ENCODE results near the gene CMSS1.

CMSS1 gene

DNA sequence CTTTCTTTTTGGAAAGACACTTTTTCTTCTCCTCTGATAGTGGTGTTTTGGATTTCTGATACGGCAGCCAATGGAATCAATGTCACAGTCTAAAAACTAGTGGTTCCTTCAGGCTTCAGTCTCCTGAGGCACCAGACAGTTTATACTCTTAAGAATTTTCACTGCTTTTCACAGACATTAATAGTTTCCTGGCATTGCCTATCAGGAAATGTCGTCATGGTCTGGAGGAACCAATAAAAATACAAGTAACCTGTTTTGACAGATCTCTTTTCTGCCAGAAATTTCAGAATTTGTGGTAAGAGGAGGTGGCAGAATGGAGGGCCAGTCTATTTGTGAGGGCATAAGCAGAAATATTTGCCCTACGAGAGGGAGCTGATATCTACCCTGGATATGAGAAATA, 251.8 kb downstream of the CMSS1 start:
- no peak overlapping the region for H3K27ac ChIP-seq
- no peak for DNase-seq (ENCODE audit: low read depth, low spot score)

DNA sequence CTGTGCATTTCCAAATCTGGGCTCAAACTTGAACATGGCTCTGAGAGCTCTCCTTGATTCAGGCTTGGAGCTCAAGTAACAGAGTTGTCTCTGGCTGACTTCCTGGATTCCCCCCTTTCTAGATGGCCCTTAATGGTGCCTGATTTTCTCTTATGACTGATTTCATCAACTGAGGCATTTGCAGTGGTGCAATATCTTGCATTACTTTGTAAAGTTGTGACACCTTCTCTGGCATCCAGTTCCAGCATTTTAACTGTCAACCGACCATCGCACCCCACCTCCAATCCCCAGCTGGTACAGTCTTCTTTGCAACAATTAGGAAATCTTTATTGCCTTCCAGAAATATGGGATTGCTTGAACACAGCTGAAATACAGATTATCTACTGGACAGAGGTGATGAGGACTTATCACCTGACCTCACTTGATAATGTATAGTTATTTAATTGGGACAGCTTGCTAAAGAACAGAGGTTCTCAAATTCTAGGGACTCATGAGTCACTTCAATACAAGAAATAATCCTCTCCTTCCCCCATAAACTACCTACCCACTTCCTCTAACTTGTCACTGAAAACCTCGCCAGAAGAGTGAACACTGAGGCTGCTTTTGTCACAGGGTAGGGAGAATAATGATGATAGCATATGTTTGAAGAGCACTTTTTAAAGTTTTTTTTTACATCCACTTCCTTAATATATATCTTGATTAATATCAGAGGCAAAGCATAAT, 254.8 kb downstream of the CMSS1 start:
- DNase-seq (ENCODE audit: low read depth, low spot score), result no peak
- H3K27ac ChIP-seq, result no peak overlapping the region

DNA sequence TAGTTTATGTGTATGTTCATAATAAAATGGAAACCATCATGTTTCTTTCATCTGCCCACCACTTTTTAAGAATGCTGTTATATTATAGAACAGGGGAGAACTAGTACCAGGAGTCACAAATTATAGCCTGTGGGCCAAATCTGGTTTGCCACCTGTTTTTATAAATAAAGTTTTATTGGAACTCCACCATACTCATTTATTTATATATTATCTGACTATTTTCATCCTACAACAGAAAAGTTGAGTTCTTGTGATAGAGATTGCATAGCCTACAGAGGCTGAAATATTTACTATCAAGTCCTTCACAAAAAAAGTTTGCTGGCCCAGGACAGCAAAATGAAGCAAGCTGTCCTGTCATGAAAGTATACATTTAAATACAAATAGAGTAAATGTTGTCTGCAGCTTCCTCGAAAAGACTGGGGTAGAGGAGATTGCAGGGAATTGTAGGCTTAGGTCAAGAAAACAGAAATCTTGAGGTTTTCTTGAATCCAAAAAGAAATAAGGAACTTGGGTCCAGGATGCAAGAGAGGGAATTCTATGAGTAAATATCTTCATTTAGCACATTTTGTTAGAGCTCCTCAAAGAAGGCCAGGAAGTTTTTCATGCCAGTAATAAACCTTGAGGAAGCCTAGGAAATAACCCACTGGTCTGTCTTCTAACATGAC, 255.5 kb downstream of the CMSS1 start:
- no peak overlapping the region for H3K27ac ChIP-seq
- DNase-seq (ENCODE audit: low read depth, low spot score), result no peak

DNA sequence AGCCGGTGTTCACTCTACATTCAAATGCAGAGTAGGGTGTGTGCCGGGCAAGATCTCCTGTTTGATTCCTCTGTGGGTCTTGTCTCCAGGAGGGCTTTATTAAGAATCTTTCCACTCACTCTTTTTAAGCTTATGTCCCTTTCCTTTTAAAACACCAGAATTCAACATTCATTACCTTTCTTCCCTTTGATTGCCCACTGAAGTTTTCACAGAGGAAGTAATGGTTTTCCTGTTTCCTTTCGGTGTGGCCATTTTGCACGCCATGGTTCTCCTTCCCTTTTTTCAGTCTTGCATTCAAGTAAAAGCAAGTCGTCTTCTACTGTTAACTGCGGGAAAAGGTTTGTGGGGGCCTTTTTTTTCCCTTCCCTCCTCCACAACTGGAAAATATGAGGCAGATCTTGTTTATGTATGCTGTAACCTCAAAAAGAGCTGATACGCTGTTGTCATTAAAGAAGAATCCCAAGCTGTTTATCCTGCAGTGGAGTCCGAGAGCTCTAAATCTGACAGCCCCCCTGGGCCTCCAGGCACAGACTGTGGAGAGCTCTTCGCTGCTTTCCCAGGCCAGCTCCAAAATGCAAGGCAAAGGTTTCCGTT, 256.1 kb downstream of the CMSS1 start:
- no peak for DNase-seq (ENCODE audit: low read depth, low spot score)
- H3K27ac ChIP-seq, result no peak overlapping the region

DNA sequence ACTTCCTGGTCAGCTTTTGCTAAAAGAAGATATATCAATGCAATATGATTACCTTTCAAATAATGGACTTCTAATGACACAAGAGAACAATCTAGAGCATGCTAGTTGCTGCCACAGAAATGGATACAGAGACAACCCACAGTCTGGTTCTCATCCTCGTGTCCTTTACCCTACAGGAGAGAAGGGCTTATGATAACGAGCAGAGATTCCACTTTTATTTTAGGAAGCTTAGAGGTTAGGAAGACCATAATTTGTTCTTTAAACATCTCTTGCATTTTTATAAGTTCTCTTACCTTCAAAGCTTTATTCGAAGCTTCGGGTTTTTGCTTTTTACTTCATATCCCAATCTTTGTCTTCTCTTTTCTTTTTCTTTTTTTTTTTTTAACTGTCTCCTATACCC, 257.5 kb downstream of the CMSS1 start:
- DNase-seq (ENCODE audit: low read depth, low spot score), result no peak
- no peak overlapping the region for H3K27ac ChIP-seq

DNA sequence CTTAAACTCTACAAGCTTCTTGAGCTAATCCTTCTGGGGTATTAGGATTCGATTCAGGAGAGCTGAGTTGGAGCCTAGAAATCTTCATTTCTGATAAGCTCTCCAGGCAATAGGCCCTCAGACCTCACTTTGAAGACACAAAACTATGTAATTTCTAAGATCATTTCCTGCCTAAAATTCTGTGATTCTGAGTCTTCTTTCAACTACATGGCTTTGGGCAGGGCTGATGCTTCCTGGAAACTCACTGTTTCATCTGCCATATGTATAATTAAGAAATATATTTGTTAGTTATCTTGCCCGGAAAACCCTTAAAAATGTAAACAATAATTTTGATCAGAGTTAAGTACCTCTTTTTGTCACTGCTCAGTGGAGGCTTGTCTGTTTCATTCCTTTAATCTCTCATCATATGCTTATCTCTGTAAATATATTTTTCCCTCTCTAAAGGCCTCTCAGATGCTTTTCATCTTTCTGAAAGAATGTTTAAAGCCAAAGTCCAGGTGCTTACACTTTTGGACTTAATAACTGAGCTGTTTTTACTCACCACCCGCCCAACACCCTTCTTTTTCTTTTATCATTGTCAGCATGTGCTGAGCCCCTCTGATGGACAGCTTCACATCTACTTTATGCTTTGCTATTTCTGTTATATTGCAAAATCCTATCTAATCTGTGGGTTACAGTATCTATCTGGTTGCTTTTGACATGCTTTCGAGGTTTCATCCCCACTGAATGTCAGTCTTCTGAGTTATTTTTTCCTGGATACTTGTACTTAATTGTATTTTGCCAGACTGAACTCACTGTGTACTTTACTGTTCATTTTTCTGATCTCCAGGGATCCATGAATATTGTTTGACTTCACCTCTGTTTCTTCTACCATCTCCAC, 258.4 kb downstream of the CMSS1 start:
- no peak overlapping the region for H3K27ac ChIP-seq

DNA sequence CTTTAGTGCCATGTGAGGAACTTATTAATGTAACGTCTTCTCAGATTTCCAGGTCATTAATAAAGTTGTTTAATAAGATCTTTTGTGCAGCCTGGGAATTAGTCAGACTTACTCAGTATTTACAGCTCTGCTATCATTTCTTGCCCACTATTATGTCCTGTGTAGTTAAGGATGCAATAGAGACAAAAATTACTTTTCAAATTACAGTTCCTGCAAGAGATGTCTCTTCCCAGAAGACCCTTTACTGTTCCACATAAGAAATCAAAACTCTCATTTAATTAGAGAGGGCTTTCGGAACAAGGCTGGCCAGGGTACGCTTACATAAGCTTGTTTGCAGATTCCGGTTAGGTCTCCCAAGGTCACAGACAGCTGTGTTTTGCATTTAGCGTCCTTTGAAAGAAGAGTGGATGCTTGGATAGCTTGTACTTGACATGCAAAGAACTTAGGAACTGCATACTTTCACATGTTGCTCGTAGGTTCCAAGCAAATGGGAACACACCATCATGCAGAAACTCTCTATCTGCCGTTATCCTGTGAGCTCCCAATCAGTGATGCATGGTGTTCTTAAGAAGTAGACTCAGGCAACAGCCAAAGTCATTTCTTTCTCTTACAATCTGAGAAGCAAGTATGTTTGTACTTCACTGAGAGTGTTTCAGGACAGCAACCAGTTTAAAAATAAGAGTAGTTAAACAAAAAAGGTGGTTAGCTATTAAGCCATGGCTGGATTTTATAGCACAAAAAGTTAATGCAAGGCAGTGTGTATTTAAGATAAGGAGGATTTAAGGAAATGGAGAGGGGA, 259.3 kb downstream of the CMSS1 start:
- no peak overlapping the region for H3K27ac ChIP-seq
- no peak for DNase-seq (ENCODE audit: low read depth, low spot score)

More for the DNA sequence above, 258.4 kb downstream of the CMSS1 start:
- DNase-seq (ENCODE audit: low read depth, low spot score), result no peak

DNA sequence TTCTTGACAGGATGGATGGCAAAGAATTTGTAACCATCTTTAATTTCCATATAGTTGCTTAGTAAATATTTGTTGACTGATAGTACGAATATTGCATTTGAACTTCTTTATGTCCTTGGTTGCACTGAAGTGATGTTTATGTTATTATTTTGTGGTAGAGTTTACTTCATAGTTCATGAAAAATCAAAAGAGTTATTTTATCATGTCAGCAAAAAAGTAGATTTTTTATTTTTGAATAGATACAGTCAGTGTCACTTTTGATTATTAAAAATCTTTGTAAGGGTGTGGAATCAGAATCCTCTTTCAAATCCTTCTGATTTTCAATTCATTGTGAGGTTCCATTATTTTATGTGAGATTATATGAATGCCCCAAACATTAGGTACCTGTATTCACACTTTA, 261.7 kb downstream of the CMSS1 start:
- DNase-seq (ENCODE audit: low read depth, low spot score), result no peak
- H3K27ac ChIP-seq, result no peak overlapping the region

DNA sequence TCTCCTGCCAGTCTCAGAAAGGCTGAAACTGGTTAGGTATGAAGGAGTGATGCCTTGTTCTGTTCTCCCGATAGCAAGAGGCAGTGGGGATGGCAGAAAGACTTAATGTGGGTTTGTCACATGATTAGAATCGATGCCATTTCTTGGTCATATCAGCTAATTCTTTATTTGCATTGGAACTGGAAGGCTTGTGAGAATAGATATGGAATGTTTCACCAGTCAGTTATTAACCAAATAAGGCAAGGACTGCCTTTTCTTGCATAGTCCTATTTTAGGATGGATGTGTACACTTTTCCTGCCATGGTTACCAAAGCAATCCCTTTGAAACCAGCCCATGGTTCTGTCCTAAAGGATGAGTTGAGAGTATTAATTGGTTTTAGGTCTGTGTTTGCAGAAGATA, 262.9 kb downstream of the CMSS1 start:
- no peak overlapping the region for H3K27ac ChIP-seq
- no peak for DNase-seq (ENCODE audit: low read depth, low spot score)

DNA sequence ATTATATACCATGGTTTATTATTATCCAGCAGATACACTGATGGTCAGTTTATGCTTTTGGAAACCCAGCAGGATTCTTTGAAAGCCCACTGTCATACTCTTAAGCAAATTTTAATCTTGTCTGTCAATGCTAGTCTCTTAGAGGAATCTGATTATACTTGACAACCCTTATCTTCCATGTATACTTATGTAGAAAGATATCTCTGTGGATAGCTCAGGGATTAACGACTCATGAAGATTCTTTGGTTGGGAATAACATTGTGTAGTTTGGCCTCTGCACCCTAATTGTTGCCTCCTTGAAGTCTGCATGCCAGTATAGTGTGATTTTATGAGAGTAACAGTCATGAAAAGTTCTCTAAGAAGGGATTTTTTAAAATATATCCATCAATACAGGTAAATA, 263.6 kb downstream of the CMSS1 start:
- no peak for DNase-seq (ENCODE audit: low read depth, low spot score)

DNA sequence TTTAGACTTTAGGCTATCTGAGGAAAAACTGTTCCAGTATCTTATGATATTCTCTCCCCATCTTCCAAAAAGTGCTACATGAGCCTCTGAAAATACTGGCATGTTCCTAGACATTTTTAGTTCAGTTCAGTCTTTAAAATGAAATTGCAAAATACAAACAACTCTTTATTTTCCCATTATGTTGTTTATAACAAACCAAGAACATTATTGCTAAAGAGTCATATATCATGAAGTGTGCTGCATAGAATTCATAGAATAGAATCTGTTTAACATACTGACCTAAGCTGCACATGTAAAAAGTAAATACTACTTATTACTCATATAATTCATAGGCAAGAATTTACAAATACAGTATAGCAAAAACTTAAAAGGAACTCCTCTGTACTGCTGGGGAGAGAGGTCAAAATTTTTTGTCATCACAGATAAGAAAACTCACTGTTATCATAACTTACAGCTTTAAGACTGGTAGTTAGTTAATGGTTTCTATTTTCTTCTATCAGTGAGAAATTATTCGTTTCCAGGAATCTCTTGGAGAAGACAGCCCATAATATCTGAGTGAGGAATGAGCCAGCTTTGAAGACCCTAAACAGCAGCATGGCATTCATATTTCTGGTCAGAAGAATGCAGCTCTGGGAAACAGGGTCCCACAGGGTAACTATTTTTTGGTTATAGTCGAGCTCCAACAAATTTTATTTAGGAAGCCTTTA, 264.5 kb downstream of the CMSS1 start:
- no peak overlapping the region for H3K27ac ChIP-seq
- no peak for DNase-seq (ENCODE audit: low read depth, low spot score)

More for the DNA sequence above, 263.6 kb downstream of the CMSS1 start:
- no peak overlapping the region for H3K27ac ChIP-seq

DNA sequence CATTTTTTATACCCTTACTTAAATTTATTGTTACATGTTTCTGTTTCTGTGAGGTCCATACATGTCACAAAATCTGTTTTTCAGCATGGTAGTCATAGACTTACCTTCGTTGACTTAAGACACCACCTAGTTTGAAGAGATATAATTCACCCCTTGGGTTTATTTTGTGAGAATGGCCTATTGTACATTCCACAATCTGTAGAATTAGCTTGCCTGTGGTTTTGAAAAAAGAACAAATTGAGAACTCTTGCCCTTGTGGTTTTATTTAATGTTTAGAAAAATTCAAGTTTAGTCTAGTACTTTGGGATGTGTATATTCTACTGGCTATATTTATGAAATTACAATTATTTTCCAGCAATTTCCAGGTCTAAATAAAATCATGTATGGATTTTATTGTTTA, 265.1 kb downstream of the CMSS1 start:
- no peak for DNase-seq (ENCODE audit: low read depth, low spot score)
- no peak overlapping the region for H3K27ac ChIP-seq

DNA sequence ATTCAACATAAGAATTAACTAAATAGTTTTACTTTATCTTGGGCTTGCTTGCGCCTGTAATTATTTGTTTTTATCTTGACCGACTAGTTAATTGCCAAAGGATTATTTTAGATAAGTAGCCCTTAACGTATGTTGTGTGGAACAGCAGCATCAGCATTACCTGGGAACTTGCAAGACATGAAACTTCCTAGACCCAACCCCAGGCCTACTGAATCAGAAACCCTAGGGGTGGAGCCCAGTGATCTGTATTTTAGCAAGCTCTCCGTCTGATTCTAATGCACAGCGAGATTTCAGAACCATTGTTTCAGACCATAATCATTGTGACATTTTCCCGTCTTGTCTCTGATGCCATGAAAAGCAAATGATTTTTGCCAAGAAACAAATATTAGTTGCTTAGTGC, 265.5 kb downstream of the CMSS1 start:
- H3K27ac ChIP-seq, result no peak overlapping the region
- DNase-seq (ENCODE audit: low read depth, low spot score), result no peak

DNA sequence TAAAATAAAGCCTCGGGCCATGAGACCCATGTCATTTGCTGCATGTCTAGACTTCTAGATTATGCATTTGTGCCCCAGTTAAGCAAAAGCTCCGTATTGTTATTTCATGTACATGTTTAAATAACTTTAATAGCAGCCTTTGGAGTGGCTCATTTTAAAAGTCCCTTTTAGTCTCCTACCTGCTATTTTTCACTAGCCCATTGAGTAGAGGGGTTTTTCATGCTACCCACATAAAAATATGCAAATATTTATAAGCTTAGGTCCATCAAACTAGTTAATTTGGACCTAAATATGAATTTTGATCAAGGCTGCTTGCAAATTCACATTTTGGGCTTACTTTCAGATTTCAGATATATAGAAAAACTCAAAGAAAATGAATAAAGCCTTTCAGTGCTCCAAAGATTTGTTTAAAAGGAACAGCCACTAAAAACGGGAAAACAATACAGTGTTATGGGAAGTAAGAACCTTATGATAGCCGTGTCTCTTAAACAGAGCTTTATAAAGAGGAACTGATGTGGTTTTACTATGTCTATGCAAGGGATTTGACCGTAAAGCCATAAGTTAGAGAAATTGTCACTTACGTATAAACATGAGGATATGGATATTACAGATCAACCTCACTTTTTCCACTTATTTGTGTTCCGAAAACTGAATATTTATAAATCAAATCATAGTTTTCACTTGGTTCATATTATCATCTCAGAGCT, 266.6 kb downstream of the CMSS1 start:
- DNase-seq (ENCODE audit: low read depth, low spot score), result no peak
- no peak overlapping the region for H3K27ac ChIP-seq

DNA sequence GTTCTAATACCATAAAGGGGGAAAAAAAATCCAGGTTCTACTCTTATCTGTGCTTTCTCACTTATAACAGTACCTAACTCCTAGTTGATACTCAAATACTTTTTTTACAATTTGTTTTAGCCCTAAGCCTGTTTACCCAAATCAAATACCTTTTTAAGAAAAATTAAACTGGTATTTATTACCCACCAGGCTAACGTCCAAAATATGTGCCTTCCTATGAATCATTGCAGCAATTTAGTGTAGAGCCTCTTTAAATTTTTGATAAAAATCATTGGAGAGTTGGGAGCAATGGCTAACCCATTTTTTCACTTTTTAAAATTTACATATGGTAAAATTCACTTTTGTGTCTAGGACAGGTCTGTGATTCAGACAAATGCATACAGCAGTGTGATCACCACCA, 268.7 kb downstream of the CMSS1 start:
- no peak overlapping the region for H3K27ac ChIP-seq

DNA sequence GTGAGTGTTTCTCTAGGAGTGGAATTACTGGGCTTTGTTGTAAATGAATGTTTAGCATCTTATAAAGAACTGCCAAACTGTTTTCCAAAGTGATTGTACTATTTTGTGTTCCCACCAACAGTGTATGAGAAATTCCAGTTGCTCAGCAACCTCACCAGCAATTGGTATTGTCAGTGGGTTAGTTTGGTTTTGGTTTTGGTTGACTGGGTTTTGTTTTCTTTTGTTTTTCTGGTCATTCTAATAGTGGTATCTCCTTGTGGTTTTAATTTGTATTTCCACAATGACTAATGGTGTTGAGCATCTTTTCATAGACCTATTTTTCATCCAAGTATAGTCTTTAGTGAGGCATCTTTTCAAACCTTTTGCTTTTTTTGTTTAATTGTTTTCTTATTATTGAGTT, 269.5 kb downstream of the CMSS1 start:
- no peak overlapping the region for H3K27ac ChIP-seq
- no peak for DNase-seq (ENCODE audit: low read depth, low spot score)

More for the DNA sequence above, 268.7 kb downstream of the CMSS1 start:
- no peak for DNase-seq (ENCODE audit: low read depth, low spot score)

DNA sequence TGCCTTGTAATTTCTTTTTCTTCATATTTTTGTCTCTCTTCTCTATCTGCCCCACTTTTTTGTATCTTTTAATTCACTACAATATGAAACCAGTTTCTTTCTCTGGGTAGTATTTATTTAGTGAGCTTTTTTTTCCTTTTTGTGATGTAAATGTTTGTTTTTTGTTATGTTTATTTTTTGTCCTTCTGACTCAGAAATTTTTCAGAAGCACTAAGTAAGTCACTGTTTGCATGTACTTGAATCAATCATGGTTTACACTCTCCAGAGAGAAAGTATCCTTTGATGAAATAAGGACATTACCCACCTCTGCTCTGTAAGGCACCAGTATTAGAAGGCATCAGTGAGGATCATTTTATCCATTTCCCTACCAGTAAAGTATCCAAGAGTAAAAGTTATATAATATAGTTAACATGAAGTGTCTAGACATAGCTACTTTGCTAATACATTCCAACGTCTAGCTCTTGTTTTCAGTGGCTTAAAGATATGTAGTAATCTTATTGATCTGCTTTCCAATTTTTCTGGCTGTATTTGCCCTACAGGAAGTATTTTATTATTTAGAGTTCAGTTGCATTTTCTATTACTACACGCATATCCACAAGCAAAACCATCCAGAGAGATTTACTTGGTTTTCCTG, 271.2 kb downstream of the CMSS1 start:
- no peak overlapping the region for H3K27ac ChIP-seq
- no peak for DNase-seq (ENCODE audit: low read depth, low spot score)

Data from epithelial cell of prostate (primary cell).